ENCODE data around the gene SNAP47.

GRCh38 chr1:227757781-227758180, 22.5 kb downstream of the SNAP47 start:
- TF ChIP-seq EZH2 (IDR thresholded peaks at IDR 0.05; ENCODE audit: insufficient read depth, poor library complexity, severe bottlenecking) (no peak), EZH2phosphoT487 (IDR thresholded peaks at IDR 0.05; ENCODE audit: insufficient read depth, low read depth) (no peak)

Data from GM23248 (cell line).